Measurements from ENCODE around the gene OR8I2.

GRCh38 chr11:56049487-56049886, 43.6 kb upstream of the OR8I2 start:
- TF ChIP-seq EP300 (IDR thresholded peaks at IDR 0.05) = no peak
- TF ChIP-seq CTCF (IDR thresholded peaks at IDR 0.05) = no peak
